Measurements from ENCODE around the gene EEF1E1. TPM values are rescaled to one million over a fixed set of nuclear protein-coding genes. Genes with fewer than 3 reads are reported as not detected.

EEF1E1 gene
- total RNA-seq, 1 experiment from 2014 or later, result 38.8 TPM

GRCh38 chr6:8130399-8130798 lies 28.1 kb upstream of the EEF1E1 start:
- no peaks in the 10 kb centered on the region for H3K36me3 Mint-ChIP-seq (ENCODE audit: insufficient read depth, unreplicated experiment)
- no peaks in the 10 kb centered on the region for H3K9me3 Mint-ChIP-seq (ENCODE audit: low read depth, unreplicated experiment)
- intact Hi-C loops (cut with micrococcal nuclease; ENCODE audit: unreplicated experiment), result no loop called here
- TF ChIP-seq, protein P1, sequence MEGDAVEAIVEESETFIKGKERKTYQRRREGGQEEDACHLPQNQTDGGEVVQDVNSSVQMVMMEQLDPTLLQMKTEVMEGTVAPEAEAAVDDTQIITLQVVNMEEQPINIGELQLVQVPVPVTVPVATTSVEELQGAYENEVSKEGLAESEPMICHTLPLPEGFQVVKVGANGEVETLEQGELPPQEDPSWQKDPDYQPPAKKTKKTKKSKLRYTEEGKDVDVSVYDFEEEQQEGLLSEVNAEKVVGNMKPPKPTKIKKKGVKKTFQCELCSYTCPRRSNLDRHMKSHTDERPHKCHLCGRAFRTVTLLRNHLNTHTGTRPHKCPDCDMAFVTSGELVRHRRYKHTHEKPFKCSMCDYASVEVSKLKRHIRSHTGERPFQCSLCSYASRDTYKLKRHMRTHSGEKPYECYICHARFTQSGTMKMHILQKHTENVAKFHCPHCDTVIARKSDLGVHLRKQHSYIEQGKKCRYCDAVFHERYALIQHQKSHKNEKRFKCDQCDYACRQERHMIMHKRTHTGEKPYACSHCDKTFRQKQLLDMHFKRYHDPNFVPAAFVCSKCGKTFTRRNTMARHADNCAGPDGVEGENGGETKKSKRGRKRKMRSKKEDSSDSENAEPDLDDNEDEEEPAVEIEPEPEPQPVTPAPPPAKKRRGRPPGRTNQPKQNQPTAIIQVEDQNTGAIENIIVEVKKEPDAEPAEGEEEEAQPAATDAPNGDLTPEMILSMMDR (IDR thresholded peaks at IDR 0.05; ENCODE audit: unreplicated experiment), result no peak
- H3K27me3 Mint-ChIP-seq (ENCODE audit: unreplicated experiment), result no peaks in the 10 kb centered on the region
- DNase-seq, result no peak
- peaks cover 15% of the 10 kb centered on the region for H3K4me1 Mint-ChIP-seq (ENCODE audit: low read depth, unreplicated experiment)
- H3K27ac Mint-ChIP-seq (ENCODE audit: unreplicated experiment), result no peak overlapping the region
- CTCF ChIA-PET, result no interaction called here
- H3K4me3 Mint-ChIP-seq (ENCODE audit: low read depth, unreplicated experiment), result no peak overlapping the region
- no TSS peak for BruUV-seq (replicated peaks)

- Mint-ChIP-seq H3K27me3 (ENCODE audit: unreplicated experiment) (no peaks in the 10 kb centered on the region), H3K4me3 (ENCODE audit: low read depth, unreplicated experiment) (no peak overlapping the region), H3K36me3 (ENCODE audit: insufficient read depth, unreplicated experiment) (no peaks in the 10 kb centered on the region), H3K27ac (ENCODE audit: unreplicated experiment) (no peak overlapping the region), H3K9me3 (ENCODE audit: low read depth, unreplicated experiment) (no peaks in the 10 kb centered on the region), H3K4me1 (ENCODE audit: low read depth, unreplicated experiment) (no peaks in the 10 kb centered on the region)
- no TSS peak for BruUV-seq (replicated peaks)
- no peak for DNase-seq
- intact Hi-C loops (cut with micrococcal nuclease; ENCODE audit: unreplicated experiment), result no loop called here
- TF ChIP-seq, protein P1 (IDR thresholded peaks at IDR 0.05; ENCODE audit: unreplicated experiment), result no peak
- CTCF ChIA-PET, result no interaction called here
Measured at GRCh38 chr6:8123236-8123635, 20.9 kb upstream of the EEF1E1 start.

GRCh38 chr6:8114956-8115355 lies 12.6 kb upstream of the EEF1E1 start:
- intact Hi-C loops (cut with micrococcal nuclease; ENCODE audit: unreplicated experiment), result no loop called here
- Mint-ChIP-seq H3K4me3 (ENCODE audit: low read depth, unreplicated experiment) (no peak overlapping the region), H3K27ac (ENCODE audit: unreplicated experiment) (no peak overlapping the region), H3K9me3 (ENCODE audit: low read depth, unreplicated experiment) (no peaks in the 10 kb centered on the region), H3K36me3 (ENCODE audit: insufficient read depth, unreplicated experiment) (no peaks in the 10 kb centered on the region), H3K4me1 (ENCODE audit: low read depth, unreplicated experiment) (no peaks in the 10 kb centered on the region), H3K27me3 (ENCODE audit: unreplicated experiment) (no peaks in the 10 kb centered on the region)
- CTCF ChIA-PET, result no interaction called here
- BruUV-seq (replicated peaks), result no TSS peak
- TF ChIP-seq, protein P1 (IDR thresholded peaks at IDR 0.05; ENCODE audit: unreplicated experiment), result no peak
- no peak for DNase-seq

GRCh38 chr6:8113131-8113654 lies 10.8 kb upstream of the EEF1E1 start:
- no peaks in the 10 kb centered on the region for H3K27me3 Mint-ChIP-seq (ENCODE audit: unreplicated experiment)
- BruUV-seq (replicated peaks), result no TSS peak
- H3K4me1 Mint-ChIP-seq (ENCODE audit: low read depth, unreplicated experiment), result peaks cover 14% of the 10 kb centered on the region
- H3K27ac Mint-ChIP-seq (ENCODE audit: unreplicated experiment), result no peak overlapping the region
- CTCF ChIA-PET, result no interaction called here
- intact Hi-C loops (cut with micrococcal nuclease; ENCODE audit: unreplicated experiment), result no loop called here
- H3K36me3 Mint-ChIP-seq (ENCODE audit: insufficient read depth, unreplicated experiment), result peaks cover 5% of the 10 kb centered on the region
- DNase-seq, result no peak
- H3K9me3 Mint-ChIP-seq (ENCODE audit: low read depth, unreplicated experiment), result no peaks in the 10 kb centered on the region
- TF ChIP-seq, protein P1 (IDR thresholded peaks at IDR 0.05; ENCODE audit: unreplicated experiment), result no peak
- no peak overlapping the region for H3K4me3 Mint-ChIP-seq (ENCODE audit: low read depth, unreplicated experiment)

All from Calu3 (cell line).